ENCODE data around the gene TNFAIP8.
A peak's percentile ranks its signal among the peaks of the same experiment; 100 is the strongest.
"Not testable (repeated sequence)": the region's sequence is repeated elsewhere in the genome, so short reads cannot be mapped to it uniquely, and the experiment has no call there.

The TNFAIP8 gene

DNA sequence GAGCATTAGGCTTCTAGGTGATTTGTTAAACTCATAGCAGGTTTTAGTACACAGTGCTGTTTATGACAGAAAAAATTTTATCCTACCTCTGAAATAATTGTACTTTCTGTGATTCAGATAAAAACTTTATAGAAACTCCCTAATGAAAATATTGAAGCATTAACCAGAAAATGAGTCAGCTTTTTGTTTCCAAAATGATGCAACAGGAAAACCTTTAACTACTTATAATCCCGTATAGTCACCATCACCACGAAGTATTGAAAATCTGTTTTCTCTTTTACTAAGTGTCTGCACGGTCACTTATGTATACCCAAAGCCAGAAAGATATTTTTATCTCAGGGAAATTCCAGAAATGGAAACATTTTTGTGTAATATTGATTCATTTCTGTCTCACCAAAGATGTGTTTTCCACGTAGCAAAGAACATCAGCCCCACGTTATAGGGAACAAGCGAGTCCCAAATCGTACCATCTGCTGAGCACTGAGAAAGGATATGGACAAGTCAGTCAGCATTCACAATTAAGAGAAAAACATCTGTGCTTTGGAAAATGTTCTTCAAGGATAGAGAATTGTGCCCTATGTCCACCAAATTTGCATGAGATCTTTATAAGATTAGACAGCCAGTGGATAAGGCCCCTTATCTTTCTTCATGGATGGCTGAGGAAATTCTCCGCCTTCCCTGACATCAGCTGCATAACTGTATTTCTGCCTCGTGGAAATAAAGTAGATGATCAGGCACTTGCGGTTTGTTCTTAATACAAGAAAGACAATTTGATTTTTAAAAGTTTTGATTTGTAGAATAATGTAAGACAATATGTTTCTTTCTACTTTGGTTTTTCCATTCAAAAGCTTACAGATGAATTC, 41.9 kb downstream of the TNFAIP8 start:
- peak; percentile 89 for DNase-seq

DNA sequence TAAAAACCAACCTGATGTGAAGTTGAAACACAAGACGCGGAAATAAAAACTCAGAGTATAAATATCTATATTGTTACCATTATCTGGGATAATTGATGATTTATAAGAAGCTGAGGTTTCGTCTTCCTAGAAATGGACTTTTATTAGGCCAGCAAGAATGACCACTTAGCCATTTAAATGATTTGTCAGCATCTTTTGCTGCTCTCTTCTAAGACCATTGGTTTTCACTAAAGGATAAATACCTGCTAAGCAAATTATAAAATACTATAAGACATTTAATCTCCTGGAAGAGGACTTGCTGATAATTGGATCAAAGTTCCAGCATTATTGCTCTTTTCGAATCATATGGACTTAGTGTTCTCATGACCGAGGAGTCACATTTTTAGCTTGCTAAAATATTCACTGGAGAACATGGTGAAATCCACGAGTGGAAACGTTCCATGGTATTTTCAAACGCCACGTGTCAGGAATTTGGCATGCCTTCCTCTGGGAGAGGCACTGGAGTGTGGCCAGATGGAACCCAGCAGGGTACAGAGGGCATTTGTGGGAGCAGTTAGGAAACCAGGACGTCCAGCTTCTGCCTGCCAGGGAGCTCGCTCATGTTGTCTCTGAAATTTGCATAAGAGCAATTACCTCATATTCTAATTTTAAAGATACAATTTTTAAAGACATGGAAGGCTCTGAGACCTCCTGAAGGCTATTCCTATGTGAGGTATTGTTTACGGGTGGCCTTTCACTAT, 43.1 kb downstream of the TNFAIP8 start:
- no peak for DNase-seq

DNA sequence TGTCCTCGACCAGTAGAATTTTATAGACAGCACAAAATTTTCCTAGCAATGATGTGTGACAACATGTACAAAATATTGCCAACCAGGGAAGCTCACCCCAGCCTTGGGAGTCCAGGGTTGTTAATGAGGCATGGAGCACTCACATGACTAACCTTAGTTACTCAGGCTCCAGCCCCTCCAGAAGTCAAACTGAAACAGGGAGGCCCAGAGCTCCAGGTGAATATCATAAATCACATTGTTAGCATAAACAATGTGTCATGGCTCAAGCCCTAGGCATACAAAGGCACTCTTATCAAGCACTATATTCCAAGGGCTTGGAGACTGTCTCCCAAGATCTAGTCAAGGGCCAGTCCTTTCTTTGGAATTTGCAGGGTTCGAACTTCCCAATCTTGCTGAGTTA, 44.4 kb downstream of the TNFAIP8 start:
- DNase-seq, result peak; percentile 48

DNA sequence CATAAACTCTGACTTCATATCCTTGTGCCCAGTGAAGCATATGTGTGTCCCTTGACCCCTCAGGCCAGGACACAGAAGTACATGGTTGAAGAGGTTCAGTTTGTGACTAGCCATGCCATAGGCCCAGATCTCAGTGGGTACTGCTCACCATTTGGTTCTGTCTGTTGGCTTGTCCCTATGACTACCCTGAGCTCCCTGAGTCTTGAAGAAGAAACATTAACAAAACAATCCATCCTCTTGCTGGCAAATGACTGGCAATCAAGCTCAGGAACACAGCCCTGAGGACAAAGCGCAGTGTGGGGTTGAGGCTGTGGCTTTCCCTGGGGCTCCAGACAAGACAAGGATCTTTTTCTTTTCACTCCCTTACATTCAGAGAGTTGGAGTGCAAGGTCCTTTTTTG, 46.3 kb downstream of the TNFAIP8 start:
- DNase-seq, result no peak

DNA sequence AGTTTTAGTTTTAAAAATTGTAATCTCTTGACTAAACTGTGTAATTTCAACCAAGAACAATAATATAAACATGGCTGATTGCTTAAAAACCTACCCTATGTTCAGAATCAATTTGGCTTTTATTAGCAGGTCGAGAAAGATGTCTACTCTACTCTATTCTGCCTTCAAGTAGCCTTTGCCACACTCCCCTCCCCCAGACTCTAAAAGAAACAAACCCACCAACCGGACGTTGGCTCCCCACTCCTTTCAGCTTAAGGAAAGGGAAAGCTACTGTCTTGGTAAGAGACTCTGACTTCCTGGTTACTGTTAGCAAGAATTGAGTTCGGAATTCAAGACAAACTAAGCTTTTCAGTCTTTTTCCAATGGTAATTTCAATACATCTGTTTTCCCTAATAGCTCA, 46.7 kb downstream of the TNFAIP8 start:
- no peak for DNase-seq

DNA sequence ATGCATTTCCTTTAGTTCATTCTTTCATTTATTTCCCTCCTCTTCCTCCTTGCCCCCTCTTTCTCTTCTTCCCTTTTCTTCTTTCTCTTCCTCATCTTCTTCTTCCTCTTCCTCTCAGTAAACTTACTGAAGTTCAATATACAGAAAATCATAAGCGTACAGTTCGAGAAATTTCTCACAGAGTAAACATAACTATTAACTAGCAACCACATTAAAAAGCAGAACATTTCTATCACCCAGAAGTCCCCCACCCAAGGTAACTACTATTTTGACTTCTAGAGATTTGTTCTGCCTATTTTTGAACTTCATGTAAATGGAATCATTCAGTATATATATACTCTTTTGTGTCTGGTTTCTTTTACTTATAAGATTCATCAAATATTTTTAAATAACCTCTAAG, 48.2 kb downstream of the TNFAIP8 start:
- DNase-seq, result no peak

DNA sequence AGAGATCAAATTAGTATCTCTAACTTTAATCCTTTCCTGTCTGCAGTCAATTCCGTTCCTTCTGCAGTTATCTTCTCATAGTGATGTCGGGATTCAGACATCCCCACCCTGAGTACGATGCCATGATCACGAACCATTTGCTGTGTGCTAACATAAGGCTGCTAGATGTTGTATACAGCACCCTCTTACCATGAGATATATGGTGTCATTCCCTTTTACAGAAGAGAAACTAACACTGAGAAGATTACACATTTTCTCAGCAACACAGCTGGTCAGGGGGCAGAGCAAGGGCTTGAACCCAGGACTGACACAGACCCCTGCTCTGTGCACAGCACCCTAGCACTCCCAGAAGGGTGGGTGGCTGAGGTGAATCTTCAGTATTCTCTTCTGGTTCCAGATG, 49.6 kb downstream of the TNFAIP8 start:
- DNase-seq, result no peak

DNA sequence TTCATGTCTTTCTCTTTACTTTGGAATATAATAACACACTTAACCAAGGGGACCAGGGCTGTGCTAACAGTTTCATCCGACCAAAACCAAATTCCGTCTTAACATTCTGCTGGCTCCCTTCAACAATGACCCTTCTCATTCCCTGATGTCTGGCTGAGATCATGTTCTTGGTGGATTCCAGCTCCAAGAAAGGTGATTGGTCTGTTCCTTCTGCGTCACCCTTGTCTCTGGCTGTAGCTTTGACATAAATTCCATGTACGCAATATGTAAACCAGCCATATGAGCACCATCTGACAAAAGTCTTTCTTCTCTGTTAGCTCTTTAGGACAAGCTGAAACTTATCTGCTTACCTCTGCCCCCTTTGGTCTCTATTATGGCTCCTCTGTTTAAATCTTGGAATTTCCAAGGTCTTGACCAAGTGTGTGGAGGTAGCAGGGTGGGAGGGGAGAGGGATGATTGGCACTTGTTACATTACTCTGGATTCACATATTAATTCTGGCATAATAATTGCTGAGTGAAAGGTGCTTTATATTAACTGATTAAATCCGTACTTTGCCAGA, 50.8 kb downstream of the TNFAIP8 start:
- no peak for DNase-seq

DNA sequence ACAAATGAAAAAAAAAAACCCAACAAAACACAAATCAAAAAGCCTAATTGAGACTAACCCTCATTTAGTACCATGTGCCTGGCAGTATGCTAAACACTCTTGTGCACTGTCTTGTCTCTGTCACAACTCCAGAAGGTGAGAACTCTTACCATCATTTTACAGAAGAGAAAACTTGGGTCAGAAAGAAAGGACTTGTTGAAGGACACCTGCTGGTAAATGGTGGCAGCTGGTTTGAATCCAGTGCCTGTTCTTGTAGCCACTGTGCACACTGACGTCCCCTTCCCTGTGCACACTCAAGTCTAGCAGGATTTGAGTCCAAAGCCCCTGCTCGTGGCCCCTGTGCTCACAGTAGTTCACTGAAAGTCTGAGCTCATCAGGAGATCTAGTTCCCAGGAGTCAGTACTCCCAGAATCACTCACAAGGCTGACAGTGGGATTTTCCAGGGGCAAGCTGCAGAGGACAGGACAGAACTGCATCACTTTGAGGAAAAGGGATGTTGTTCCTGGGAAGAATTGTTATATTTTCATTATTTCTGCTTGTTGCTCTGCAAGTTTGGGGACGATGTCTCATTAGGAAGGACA, 53.5 kb downstream of the TNFAIP8 start:
- no peak for DNase-seq

DNA sequence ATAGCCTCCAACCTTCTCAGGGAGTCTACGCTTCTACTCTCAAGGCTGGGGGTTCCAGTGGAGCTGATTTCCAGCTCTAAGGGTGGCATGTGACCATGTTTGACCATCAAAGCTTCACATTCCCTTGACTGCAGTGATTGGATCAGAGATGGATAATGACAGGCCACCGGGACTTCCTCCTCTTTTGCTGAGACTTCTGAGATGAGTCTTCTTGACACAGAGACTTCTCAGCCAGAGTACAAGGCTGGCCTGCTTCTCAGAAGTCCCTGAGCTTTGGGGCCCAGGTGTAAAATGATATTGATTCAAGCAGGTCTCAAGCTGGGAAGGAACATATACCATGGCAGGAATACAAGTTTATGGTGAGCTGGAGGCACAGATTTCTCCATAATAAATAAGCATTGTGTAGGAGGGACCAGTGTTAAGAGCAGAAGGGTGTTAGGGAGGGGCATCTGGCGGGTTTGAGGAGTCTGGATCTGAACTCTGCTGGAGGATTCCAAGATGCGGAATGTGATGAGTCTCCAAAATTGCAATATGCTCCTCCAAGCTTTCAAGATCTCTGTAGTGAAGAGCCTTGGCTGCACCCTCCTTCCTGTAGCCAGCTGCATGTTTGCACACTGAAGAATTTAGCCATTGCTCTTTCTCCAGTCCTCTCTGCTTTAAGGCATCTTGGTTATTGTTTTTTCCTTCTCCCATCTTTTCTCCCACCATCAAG, 54.8 kb downstream of the TNFAIP8 start:
- DNase-seq, result peak; percentile 56

DNA sequence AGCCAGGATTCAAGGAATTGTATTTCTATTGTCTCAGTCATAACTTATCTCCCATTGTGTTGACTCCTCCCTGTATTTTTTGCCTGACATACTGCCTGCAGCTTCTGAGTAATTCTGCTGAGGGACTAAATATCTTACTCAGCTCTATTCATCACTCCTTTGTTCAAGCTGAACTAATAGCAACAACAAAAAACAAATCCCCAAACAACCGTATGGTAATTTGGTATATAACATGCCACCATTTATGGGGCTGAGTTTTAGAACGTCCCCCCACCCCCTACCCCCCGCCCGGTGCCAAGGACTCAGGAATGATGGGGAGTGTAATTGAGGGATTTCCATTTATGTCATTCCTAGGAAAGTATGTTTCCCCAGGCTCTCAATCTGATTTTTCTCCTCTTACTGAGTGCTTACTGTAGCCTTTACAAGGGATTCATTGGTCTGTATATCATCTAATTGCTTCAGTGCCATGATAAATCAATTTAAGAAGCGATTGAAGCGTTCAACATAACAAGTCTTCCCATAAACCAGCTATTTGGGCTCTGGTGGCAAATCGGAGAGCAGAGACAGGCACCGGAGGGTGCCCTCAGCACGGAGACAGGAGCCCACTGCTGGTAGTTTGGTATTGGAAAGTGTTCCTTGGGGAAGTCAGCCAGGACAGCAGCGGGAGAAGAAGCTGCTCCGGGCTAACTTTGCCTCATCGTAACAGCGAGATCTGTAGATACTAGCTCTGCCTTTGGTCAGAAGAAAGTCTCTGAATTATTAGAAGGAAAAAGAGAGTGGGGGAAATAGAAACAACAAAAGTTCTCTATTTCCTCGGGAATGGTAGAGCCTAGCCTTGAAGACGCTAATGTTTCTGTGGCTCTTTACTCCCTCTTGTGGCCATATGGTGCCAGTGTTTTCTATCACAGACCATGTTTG, 55.8 kb downstream of the TNFAIP8 start:
- DNase-seq, result peak; percentile 79

DNA sequence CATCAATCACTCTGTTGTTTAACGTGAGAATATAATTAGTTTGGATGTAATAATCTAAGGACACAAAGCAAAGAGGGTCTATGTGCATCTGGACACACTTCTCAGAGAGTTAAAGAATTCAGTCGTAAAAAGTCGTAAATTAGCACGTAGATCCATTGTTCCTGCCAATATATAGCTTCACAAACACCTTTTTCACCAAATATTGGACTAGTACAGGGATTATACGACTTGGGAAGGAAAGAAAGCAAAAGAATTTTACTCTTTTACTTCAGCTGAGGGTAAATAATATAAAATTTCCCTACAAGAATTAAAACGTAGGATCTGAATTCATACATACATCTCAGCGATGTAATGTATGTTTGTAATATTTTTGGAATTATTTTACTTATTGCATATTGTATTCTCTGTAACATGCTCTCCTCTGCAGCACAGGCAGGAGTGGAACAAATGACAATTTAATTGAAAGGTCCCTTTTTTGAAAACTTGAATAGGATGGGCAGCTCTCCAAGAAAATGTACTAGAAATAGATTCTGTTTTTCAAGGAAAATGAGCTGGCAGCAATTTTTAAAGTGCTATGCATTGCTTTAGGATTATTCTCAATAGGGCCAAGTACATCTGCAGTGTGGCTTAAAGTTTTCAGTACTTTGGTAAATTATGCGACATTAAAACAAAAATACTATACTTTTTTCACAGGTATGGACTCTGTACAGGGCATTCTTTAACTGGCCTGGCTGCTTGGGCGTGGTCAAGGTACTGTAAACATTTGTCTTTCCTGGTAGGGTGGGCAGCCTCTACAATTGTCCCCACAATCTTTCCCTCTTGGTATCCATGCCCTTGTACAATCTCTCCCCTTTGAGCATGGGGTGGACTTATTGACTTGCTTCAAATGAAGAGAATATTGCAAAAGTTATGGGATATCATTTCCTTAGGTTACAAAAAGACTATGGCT, 56.7 kb downstream of the TNFAIP8 start:
- DNase-seq, result no peak

DNA sequence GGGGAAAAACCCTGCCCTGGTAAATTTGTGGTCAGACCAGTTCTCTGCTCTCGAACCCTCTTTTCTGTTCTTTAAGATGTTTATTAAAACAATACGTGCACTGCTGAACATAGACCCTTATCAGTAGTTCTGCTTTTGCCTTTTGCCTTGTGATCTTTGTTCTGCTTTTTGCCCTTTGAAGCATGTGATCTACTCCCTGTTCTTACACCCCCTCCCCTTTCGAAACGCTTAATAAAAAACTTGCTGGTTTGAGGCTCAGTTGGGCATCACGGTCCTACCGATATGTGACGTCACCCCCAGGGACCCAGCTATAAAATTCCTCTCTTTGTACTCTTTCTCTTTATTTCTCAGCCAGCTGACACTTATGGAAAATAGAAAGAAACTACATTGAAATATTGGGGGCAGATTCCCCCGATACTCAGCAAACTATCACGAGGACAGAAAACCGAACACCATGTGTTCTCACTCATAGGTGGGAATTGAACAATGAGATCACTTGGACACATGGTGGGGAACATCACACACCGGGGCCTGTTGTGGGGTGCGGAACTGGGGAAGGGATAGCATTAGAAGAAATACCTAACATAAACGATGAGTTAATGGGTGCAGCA, 58.4 kb downstream of the TNFAIP8 start:
- DNase-seq, result not testable (repeated sequence)

DNA sequence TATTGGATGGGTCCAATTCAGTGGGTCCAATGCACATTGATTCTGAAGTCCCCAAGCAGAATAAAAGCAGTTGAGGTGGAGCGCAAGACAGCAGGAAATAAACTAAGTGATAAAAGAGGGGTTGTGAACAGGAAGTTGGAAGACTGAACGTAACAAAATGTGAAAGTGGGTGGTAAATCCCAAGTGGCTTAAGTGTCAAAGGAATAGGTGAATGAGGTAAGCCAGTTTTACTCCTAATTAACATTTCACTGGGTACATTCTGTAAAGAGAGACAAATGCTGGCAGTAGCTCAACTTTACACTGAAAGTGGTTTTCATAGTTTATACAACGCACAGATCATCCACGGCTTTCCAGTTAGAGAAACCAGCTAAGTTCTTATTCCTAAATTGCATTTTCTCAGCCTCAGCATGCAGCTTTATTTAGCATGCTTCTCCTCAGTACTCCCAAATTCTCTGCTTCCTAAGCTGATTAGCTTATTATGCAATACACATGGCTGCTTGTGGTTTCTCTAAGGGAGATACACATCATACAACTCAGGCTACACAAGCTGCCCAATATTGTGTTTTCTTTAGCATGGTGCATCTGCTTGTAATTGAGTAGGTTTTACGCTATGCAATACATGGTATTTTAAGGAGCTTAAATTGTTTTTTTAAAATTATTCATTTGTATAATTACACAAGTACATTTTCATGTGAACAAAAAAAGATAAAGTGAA, 62.2 kb downstream of the TNFAIP8 start:
- DNase-seq, result no peak

DNA sequence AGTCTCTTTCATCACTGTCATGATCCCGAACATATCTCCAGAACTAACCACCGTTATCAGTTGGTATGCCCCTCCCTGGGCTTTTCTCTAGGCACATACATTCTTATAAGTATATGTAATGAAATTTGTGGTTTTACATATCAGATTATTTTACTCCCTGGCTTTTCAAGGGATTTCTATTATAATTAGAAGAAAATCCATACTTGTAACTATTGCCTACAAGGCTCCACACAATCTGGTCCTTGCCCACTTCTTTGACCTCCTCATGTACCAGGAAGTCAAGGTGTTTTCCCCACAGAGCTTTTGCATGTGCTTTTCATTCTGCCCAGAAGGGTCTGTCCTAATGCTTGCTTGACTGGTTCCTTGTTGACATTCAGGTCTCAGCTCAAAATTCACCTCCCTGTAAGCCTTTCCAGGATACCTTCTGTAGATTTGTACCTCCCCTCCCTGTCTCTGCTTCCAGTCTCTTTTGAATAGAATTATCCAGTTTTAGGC, 62.8 kb downstream of the TNFAIP8 start:
- no peak for DNase-seq

DNA sequence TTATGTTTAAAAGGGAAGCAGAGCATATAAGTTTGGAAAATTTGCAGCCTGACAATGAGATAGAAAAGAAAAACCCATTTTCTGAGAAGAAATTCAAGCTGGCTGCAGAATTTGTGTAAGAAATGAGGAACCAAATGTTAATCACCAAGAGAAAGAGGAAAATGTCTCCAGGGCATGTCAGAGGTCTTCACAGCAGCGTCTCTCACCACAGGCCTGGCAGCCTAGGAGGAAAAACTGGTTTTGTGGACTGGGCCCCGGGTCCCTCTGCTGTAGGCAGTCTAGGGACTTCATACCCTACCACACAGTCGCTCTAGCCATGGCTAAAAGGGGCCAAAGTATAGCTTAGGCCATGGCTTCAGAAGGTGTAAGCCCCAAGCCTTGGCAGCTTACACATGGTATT, 64.3 kb downstream of the TNFAIP8 start:
- no peak for DNase-seq

DNA sequence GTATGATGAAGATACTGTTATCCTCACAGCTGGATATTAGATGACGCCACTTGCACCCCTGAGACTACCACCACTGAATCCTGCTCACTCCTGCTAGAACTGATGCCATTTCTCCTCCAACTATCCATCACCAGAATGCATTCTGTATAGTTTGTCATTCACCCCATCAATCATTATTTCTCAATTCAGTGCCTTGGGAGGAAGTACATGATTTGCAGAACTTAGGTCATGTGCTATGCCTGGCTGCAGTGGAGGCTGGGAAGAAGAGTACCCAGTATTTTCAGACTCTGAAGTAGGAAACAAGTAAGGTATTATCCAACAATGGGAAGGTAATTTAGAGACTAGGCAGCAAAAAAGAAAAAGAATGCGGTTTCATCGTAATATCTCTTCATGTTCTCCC, 70.2 kb downstream of the TNFAIP8 start:
- DNase-seq, result no peak

DNA sequence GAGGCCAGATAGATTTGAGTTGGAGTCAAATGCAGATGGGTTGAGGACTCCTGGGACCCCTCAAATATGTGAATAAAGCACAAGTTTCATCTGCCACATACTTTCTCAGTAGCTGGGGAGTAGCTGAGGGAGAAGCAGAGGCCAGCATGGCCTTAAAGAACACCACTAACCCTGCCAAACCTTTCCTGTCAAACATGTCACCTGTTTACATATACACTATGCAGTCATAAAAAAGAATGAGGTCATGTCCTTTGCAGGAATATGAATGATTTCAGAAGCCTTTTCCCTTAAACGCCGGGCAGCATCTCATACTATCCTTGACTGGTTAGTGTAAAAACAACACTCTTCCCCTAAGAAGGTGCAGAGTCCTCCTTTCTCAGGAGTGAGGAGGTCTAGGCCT, 71.2 kb downstream of the TNFAIP8 start:
- DNase-seq, result no peak

DNA sequence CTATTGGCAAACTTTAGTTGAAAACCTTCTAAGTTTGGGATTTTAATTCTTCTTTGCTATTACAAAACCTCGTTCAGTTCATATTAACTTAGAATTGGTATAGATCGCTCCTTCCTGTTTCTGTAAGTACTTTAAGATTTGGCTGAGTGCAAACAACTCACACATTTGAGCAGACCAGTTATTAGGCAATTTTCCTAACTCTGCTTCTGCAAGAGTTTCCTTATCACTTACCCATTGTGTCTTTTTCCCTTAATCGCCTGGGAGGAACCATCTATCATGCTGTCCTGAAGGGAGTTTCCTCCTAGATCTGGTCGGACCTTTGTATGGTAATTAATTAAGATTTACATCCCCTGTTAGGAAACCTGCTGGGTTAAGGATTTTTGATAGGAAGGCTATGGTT, 71.8 kb downstream of the TNFAIP8 start:
- DNase-seq, result not testable (repeated sequence)

All from activated CD4-positive, alpha-beta T cell treated with anti-CD3 and anti-CD28 coated beads, Interleukin-10, Interleukin-2, amounts not matched to agents 100 ng/mL and 50 ng/mL, durations not matched to agents 16 hours and 8 hours (primary cell).